Ramos (cell line): ENCODE data around the gene MYOCOS.

ENCODE experiments used
- in situ Hi-C: fragments of 300-500 bp; cut with MboI; formaldehyde crosslinking; loops from one replicate; pipeline ENCODE4 v1.14.3; 2022; ENCODE audit warnings: low sequenced_read_pairs; ENCODE audit not compliant: unreplicated experiment

MYOCOS gene

GRCh38 chr1:171623651-171624331 is 1.7 kb downstream of the MYOCOS start:
- in situ Hi-C loops = no loop called here

- in situ Hi-C loops = no loop called here
Observed at GRCh38 chr1:171625225-171625624, 3.2 kb downstream of the MYOCOS start.

DNA sequence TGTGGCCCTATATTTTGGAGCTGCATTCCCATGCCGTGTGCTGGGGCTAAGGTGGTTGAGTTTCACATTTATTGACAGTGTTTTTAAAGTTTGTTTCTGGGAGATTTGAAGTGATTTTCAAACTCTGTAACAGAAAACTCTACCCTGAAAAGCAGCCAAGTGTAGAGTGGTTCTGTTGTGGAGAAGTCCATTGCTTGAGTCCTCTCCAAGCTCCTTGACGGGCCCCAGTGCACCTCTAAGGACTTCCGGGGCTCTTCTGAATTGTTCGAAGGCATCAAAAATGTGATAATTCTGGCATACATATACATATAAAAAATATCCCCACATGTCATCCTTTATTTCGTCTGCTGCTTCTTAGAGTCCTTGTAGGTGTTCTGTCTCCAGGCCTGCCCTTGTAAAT is 5.0 kb downstream of the MYOCOS start:
- in situ Hi-C loops = no loop called here

DNA sequence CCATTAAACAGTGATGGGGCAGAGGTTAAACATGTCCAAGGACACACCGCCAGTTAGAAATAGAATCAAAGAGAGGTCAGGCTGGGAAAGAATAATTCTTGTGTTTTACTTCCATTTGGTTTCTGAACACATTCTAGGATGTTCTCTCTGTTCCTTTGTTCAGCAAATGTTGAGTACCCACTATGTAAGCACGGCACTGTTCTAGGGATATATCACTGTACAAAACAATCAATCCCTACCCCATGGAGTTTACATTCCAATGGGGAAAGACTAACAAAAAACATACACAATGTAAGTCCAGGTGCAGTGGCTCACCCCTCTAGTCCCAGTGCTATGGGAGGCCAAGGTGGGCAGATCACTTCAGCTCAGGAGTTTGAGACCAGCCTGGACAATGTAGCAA is 6.2 kb downstream of the MYOCOS start:
- in situ Hi-C loops = no loop called here

- in situ Hi-C loops = no loop called here
Observed at GRCh38 chr1:171635661-171636060, 13.6 kb downstream of the MYOCOS start.

DNA sequence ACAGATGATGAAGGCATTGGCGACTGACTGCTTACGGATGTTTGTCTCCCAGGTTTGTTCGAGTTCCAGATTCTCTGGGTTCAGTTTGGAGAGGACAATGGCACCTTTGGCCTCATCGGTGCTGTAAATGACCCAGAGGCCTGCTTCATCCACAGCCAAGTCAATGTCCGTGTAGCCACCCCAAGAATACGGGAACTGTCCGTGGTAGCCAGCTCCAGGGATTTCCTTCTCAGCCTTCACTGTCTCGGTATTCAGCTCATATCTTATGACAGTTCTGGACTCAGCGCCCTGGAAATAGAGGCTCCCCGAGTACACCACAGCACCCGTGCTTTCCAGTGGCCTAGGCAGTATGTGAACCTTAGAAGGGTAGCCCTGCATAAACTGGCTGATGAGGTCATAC is 14.1 kb downstream of the MYOCOS start:
- in situ Hi-C loops = no loop called here

GRCh38 chr1:171637928-171638576 is 16.0 kb downstream of the MYOCOS start:
- in situ Hi-C loops = no loop called here

GRCh38 chr1:171640225-171640624 is 18.2 kb downstream of the MYOCOS start:
- in situ Hi-C loops = loop anchor here (5.0 kb wide), 1 partner anchor 342 kb away; no protein-coding TSS in a partner anchor

- in situ Hi-C loops = loop anchor here (5.0 kb wide), 1 partner anchor 341 kb away; no protein-coding TSS in a partner anchor
Observed at GRCh38 chr1:171641076-171641864, 19.2 kb downstream of the MYOCOS start.

DNA sequence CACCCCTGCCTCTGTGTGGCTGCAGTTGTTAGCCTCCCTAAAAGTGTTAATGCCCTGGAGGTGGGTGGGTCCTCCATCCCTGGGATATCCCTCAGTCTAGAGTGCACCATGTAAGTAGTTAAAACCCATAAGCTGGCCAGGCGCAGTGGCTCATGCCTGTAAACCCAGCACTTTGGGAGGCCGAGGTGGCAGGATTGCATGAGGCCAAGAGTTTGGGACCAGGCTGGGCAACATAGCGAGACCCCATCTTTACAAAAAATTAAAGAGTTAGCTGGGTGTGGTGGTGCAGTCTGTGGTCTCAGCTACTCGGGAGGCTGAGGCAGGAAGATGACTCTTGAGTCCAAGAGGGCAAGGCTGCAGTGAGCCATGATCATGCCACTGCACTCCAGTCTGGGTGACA is 20.2 kb downstream of the MYOCOS start:
- in situ Hi-C loops = loop anchor here (5.0 kb wide), 1 partner anchor 340 kb away; no protein-coding TSS in a partner anchor

DNA sequence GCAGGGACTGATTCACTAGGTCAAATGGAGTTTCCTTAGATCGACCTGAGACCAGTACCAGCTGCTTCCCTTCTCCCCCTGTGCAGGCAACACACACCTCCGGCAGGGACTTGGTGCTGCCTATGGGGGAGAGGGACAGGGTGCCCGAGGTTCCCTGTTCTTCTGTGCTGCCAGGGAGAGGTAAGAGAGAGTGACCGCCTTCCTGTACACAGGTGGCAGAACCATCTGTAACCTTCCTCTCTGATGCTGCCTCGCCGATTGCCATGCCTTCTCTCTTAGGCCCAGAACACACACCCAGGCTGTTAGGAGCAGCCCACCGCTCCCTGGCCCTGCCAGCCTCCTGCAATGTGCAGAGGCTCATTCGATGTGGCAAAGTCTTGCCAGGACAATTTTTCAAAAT is 21.1 kb downstream of the MYOCOS start:
- in situ Hi-C loops = loop anchor here (5.0 kb wide), 1 partner anchor 339 kb away; no protein-coding TSS in a partner anchor

DNA sequence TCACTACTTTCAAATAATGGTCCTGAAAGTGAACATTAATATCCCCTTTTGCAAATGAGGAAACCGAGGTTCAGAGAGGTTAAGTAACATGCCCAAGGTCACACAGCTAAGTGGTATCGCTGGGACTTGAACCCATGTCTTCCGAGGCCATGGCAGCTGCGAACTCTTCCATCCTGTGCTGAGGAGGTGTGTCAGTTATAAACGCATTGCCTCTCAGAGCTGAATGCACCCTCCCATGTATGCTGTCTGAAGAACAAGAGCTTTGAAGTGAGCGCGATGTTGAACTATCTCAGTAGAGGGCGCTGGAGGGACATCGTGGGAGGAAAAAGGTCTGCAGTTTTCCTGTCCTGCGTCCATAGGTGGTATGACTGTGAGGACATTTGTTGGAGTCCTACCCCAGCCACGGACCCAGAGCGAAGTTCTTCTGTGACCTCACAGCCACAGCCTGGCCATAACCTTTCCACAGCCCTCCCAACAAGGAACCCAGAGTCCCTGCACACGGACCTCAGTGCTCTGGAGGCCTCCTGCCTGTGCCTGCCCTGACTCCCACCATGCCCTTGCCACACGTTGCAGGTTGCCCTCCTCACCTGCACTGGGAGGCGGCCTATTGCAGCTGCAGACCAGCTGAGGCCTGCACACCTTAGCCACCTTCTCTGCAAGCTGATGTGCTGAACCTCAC is 22.9 kb downstream of the MYOCOS start:
- in situ Hi-C loops = loop anchor here (5.0 kb wide), 1 partner anchor 337 kb away; no protein-coding TSS in a partner anchor

GRCh38 chr1:171645553-171646248 is 23.7 kb downstream of the MYOCOS start:
- in situ Hi-C loops = no loop called here

GRCh38 chr1:171646249-171646560 is 24.2 kb downstream of the MYOCOS start:
- in situ Hi-C loops = no loop called here

DNA sequence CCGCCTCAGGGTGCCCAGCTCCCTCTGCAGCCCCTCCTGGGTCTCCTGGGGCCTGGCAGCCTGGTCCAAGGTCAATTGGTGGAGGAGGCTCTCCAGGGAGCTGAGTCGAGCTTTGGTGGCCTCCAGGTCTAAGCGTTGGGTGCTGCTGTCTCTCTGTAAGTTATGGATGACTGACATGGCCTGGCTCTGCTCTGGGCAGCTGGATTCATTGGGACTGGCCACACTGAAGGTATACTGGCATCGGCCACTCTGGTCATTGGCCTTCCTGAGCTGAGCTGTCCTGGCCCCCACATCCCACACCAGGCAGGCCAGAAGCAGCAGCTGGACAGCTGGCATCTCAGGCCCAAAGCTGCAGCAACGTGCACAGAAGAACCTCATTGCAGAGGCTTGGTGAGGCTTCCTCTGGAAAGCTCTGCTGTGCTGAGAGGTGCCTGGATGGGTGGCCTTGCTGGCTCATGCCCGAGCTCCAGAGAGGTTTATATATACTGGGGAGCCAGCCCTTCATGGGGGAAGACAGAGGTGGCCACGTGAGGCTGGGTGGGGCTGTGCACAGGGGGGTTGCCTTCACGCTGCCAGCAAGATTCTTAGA is 30.3 kb downstream of the MYOCOS start, which contains the start of gene MYOC:
TSS of gene MYOC (minus strand) at position 455 of the 589 bp plus-strand sequence. CDS start at position 378, 77 bp downstream.
- in situ Hi-C loops = no loop called here

GRCh38 chr1:171653796-171654195 is 31.8 kb downstream of the MYOCOS start:
- in situ Hi-C loops = no loop called here

GRCh38 chr1:171654201-171654941 is 32.3 kb downstream of the MYOCOS start:
- in situ Hi-C loops = no loop called here

GRCh38 chr1:171654942-171655745 is 33.1 kb downstream of the MYOCOS start:
- in situ Hi-C loops = no loop called here
